PC-3 (cell line): ENCODE data around the gene GLCE.

ENCODE experiments used
- EZH2 ChIP-seq: fragments of 300-600 bp; sonication (generic); IDR thresholded peaks from one replicate; pipeline ENCODE4 v1.6.1; 2017; ENCODE audit warnings: antibody characterized with exemption, mild to moderate bottlenecking, low read length; ENCODE audit not compliant: unreplicated experiment
- EZH2phosphoT487 ChIP-seq: fragments of 300-600 bp; sonication (generic); IDR thresholded peaks from 2 replicates; pipeline ENCODE4 v1.6.1; 2018; ENCODE audit warnings: mild to moderate bottlenecking, antibody characterized with exemption, low read length, borderline replicate concordance
- TF ChIP-seq, protein P1 (sequence below): fragments of 300-600 bp; sonication (generic); conservative IDR thresholded peaks from 2 replicates; pipeline ENCODE4 v1.5.1; 2017; ENCODE audit warnings: antibody characterized with exemption, low read depth, mild to moderate bottlenecking, low read length

DNA sequence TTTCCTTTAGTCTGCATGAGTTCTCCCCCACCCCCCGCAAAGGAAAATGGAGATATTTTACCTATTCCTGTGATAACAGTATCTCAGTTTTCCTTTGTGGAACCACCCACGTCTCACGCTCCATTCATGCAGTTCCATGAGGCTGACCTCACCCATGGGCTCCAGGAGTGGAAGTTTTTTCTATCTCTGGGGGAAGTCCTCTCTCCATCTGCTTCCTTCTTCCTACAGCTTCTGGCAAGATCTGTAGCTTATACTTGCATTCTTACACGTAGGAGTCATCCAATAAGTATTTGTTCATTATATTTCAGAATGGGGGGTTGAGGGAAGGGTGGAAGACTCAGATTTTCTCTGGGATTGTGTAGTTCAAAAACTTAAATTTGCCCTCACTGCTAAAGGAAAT is 5.8 kb upstream of the GLCE start:
- TF ChIP-seq, protein P1, sequence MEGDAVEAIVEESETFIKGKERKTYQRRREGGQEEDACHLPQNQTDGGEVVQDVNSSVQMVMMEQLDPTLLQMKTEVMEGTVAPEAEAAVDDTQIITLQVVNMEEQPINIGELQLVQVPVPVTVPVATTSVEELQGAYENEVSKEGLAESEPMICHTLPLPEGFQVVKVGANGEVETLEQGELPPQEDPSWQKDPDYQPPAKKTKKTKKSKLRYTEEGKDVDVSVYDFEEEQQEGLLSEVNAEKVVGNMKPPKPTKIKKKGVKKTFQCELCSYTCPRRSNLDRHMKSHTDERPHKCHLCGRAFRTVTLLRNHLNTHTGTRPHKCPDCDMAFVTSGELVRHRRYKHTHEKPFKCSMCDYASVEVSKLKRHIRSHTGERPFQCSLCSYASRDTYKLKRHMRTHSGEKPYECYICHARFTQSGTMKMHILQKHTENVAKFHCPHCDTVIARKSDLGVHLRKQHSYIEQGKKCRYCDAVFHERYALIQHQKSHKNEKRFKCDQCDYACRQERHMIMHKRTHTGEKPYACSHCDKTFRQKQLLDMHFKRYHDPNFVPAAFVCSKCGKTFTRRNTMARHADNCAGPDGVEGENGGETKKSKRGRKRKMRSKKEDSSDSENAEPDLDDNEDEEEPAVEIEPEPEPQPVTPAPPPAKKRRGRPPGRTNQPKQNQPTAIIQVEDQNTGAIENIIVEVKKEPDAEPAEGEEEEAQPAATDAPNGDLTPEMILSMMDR: no peak
- TF ChIP-seq EZH2: no peak
- no peak for TF ChIP-seq EZH2phosphoT487
